HL-60/S4 (cell line): ENCODE results near the gene OR1L6.

Source experiments
- in situ Hi-C: fragments of 300-500 bp; cut with MboI; formaldehyde crosslinking; loops from 2 replicates; pipeline ENCODE4 v1.14.3; 2022; ENCODE audit warnings: low sequenced_read_pairs

The OR1L6 gene

DNA sequence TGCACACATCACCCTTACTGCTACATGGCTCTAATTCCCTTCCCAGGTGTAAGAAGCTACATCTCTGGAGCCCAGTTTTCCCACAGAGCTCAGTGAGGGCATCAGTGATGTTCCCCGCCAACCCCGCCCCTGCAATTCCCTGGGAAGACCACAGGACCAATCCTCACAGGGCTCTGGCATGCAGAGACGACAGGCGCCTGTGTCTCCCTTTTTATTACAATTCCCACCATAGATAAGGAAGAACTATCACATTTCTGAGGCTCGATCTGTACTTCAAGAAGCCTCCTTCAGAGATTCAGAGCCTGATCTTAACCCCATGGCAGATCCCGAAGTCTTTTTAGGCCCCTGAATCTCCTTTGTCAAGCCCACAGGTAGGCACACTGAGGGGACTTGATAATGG is at the start of gene OR1L6:
Gene OR1L6, plus strand, starts transcription at position 301 of the 400 bp plus-strand sequence. CDS start 7,545 bp downstream, outside the sequence.
- in situ Hi-C loops = no loop called here

GRCh38 chr9:122695696-122696095 is 46.4 kb upstream of the OR1L6 start:
- in situ Hi-C loops = no loop called here

DNA sequence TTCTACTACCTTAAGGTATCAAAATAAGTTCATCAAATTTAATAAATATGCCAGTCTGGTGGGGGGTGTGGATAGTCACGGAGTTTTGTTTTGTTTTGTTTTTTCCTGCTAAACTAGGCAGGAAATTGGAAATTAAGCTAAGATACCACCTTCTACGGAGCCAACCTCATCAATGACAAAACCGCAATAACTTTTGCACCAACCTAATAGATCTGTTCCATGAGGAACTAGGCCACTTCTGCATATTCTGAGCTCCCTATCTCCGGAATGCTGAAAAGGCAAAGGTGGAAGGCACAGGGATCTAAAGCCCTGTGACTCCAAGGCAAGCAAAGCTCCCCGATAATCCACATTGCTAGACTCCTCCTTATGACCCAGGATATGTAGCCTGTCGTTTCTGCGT is 24.1 kb upstream of the OR1L6 start:
- in situ Hi-C loops = no loop called here

DNA sequence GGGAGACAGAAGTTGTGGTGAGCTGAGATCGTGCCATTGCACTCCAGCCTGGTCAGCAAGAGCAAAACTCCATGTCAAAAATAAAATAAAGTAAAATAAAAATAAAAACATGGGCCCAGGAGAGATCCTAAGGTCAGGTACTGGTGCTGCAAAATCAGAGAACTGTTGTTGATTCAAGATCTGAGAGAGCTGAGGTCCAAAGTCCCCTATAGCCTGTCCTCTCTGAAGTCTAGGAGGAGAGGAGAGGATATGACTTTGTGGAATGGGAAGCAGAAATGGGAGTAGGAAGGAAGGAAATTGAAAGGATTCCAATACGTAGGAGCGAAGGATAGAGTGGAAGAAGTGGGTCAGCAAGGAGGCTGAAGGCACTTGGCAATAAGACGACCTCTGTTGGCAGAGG is 22.9 kb upstream of the OR1L6 start:
- in situ Hi-C loops = no loop called here

GRCh38 chr9:122723690-122724089 is 18.4 kb upstream of the OR1L6 start, which contains the start of gene OR1L4:
TSS of gene OR1L4 (plus strand) at chr9:122723990. CDS start at chr9:122723990, 0 bp downstream.
- in situ Hi-C loops = no loop called here

- in situ Hi-C loops = no loop called here
These were observed 12.7 kb downstream of the OR1L6 start for GRCh38 chr9:122754825-122755224.

DNA sequence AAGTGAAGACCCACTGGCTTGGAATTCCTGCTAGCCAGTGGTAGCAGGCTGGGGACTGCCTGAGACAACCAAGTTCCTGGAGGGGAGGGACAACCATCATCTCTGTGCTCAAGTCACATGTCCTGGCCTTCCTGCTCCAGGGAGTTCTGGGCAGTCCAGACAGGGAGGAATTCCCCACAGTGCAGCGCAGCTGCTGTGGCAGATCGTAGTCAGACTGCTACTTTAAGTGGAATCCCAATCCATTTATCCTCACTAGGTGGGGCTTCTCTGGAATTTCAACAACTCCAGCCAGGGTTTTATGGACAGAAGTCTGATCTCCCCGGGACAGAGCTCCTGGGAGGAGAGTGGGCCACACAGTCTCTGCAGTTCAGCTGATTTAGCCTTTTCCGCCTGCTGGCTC is 25.7 kb downstream of the OR1L6 start:
- in situ Hi-C loops = no loop called here

DNA sequence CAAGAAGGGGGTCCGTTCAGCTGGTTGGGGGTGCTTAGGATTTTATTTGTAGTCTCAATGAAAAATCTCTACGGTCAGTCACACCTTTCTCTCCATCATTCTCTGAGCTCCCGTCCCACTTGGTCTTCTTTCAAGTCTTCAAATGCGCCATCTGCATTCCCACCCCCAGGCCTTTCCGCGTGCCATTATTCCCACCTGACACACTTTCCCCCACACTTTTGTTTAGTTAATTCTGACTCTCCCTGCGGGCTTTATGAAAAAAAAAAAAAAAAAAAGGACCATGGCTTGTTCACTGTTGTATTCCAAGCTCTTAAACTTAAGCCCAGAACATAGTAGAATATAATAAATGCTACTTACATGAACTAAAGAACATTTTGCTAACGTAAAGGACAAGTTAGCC is 34.9 kb downstream of the OR1L6 start:
- in situ Hi-C loops = no loop called here

- in situ Hi-C loops = no loop called here
These were observed 36.0 kb downstream of the OR1L6 start for GRCh38 chr9:122777935-122778627.

- in situ Hi-C loops = no loop called here
These were observed 37.1 kb downstream of the OR1L6 start for GRCh38 chr9:122779181-122779580.

DNA sequence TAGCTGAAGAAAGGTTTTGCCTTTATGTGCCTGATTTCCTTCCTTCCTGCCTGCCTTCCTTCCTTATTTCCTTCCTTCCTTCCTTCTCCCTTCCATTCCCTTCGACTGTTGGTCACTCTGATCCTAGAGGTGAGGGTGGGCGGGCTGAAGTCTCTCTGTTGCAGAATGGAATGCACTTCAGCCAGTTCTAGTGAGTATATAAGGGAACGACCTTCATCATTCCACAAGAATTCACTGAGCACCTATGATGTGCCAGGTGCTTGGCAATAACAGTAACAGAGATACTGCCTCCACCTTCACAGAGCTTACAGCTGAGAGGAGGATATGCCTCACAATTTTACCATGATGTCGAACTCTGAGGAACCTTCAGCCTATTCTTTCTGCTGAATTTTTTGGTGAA is 37.9 kb downstream of the OR1L6 start:
- in situ Hi-C loops = no loop called here

GRCh38 chr9:122781671-122782070 is 39.6 kb downstream of the OR1L6 start:
- in situ Hi-C loops = no loop called here

DNA sequence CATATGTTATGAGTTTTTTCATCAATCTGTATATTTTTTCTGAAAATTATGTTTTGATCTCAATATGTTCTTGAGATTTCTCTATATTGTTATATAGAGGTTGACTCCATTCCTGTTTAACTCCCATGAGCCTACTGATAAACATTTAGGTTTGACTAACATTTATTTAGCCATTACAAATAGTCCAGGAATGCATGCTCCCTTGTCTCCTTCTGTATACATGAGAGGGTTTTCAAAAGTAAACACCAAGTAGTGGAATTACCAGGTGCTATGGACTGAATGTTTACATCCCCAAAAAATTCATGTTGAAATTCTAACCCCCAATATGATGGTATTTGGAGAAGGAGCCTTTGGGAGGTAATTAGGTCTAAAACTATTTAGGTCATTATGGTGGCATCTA is 43.2 kb downstream of the OR1L6 start:
- in situ Hi-C loops = no loop called here

GRCh38 chr9:122786338-122786737 is 44.2 kb downstream of the OR1L6 start:
- in situ Hi-C loops = no loop called here

GRCh38 chr9:122788831-122789230 is 46.7 kb downstream of the OR1L6 start, which contains the start of gene OR5C1:
TSS of gene OR5C1 (plus strand) at chr9:122788933. CDS start at chr9:122788933, 0 bp downstream.
- in situ Hi-C loops = no loop called here

- in situ Hi-C loops = no loop called here
These were observed 47.3 kb downstream of the OR1L6 start for GRCh38 chr9:122789256-122790046.

DNA sequence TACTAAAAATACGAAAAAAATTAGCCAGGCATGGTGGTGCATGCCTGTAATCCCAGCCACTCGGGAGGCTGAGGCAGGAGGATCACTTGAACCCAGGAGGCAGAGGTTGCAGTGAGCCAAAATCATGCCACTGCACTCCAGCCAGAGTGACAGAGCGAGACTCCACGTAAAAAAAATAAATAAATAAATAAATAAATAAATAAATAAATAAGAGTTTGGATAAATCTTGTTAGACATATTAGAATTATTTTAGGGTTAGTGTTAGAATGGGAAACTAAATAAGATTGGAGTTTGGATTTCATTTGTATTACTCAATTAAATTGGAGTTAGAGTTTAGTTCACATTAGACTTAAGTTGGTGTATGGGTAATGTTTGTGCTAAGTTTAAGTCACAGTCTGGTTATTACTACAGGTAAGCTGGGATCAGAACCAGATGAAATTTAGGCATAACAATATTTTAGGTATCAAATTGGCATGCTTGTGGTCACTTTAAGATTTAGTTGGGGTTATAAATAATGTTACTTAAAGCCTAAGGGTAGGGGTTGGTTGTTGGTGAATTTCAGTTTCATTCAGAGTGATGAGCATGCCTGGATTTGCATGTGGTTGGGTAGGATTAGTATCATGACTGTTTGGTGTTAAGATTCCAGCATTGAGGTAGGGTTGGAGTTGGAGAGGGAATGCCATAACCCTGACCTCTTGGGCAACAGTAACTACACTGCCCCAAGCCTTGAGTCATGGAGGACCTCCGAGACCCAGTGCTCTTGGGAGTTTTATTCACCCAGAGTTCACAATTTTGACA is 50.0 kb downstream of the OR1L6 start:
- in situ Hi-C loops = no loop called here

GRCh38 chr9:122797316-122798063 is 55.4 kb downstream of the OR1L6 start:
- in situ Hi-C loops = no loop called here
